Loucy (cell line): Measurements from ENCODE around the gene TRIM2.

ENCODE experiments used
- CTCF ChIP-seq: fragments of 200-600 bp; sonication (generic); conservative IDR thresholded peaks from 2 replicates; pipeline ENCODE4 v1.5.1; 2014; ENCODE audit warnings: mild to moderate bottlenecking, antibody characterized with exemption, low read length
- EZH2phosphoT487 ChIP-seq: fragments of 200-600 bp; IDR thresholded peaks from 2 replicates; pipeline ENCODE4 v1.6.1; 2018; ENCODE audit warnings: antibody characterized with exemption, mild to moderate bottlenecking, moderate library complexity, borderline replicate concordance

GRCh38 chr4:153266988-153267387 lies 62.7 kb downstream of the TRIM2 start:
- no peak for TF ChIP-seq CTCF
- TF ChIP-seq EZH2phosphoT487: no peak
